Germinal center (tissue), 1 donor: ENCODE data around the gene MICA.
A peak's percentile ranks its signal among the peaks of the same experiment; 100 is the strongest.
"Not testable (repeated sequence)": the region's sequence is repeated elsewhere in the genome, so short reads cannot be mapped to it uniquely, and the experiment has no call there.

ENCODE experiments used
- DNase-seq: peaks from one replicate; pipeline ENCODE4 v3.0.0; 2012; ENCODE audit warnings: mixed read lengths, low spot score

The MICA gene

DNA sequence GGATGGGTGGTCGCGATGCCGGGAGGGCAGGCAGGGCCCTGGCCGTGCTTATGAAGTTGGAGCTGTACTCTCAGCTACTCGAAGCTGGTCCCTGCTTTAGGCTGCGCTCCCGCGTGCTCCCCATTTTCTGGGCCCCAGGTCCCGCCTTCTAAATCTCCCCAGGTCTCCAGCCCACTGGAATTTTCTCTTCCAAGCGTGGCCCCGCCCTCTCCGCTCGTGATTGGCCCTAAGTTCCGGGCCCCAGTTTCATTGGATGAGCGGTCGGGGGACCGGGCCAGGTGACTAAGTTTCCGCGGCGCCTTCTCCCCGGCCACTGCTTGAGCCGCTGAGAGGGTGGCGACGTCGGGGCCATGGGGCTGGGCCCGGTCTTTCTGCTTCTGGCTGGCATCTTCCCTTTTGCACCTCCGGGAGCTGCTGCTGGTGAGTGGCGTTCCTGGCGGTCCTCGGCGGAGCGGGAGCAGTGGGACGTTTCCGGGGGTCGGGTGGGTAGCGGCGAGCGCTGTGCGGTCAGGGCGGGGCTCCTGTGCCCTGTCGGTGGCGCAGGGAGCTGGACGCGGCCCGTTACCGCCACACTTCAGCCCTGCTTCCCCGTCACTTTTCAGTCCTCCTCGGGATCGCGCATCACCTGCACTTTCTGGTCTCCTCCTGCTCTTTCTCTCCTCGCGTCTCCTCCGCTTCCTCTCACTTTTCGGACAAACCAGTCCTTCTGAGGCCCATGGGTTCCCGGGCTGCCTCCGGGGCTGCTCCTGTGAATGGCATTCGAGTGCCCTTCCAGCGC lies at the start of gene MICA:
Gene MICA, plus strand, starts transcription at position 313 of the 778 bp plus-strand sequence. Its CDS starts 38 bp downstream, at position 351.
- peak; percentile 91 for DNase-seq

DNA sequence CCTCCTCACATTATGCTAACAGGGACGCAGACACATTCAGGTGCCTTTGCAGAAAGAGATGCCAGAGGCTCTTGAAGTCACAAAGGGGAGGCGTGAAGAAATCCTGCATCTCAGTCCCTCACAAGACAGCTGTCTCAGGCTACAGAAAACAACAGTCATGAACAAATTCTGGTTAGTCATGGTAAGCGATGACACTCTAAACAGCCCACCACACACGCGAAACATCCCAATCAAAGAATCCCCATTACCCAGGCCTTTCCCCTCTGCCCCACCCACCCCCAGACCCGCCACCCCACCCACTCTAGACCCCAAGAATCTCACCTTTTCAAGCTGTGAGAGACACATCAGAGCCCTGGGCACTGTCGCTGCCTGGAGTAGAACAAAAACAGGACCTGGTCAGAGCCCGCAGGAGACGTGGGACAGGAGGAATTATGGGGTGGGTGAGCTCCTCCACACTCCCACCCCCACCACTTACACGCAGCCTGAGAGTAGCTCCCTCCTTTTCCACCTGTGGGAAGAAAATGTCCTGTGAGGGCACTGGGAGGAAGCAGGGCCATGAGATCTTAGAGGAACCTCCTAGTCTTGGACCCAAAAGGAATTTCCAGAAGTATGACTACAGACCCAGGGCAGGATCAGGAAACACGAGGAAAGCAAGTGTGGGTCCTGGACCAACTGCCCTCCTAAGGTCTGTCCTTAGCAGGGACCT lies 49.1 kb upstream of the MICA start:
- DNase-seq = no peak

DNA sequence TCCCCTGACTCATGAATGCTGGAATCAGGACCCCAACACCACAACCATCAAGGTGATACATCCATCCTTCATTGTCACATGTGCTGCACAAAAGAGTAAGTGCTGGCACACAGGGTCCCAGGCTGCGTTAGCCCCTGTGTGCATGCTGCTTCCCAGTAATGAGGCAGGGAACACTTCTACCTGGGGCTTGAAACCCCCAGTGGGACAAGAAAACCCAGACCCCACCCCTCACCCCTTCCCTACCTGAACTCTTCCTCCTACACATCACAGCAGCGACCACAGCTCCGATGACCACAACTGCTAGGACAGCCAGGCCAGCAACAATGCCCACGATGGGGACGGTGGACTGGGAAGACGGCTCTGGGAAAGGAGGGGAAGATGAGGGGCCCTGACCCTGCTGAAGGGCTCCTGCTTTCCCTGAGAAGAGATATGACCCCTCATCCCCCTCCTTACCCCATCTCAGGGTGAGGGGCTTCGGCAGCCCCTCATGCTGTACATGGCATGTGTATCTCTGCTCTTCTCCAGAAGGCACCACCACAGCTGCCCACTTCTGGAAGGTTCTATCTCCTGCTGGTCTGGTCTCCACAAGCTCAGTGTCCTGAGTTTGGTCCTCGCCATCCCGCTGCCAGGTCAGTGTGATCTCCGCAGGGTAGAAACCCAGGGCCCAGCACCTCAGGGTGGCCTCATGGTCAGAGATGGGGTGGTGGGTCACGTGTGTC lies 48.4 kb upstream of the MICA start:
- no peak for DNase-seq

DNA sequence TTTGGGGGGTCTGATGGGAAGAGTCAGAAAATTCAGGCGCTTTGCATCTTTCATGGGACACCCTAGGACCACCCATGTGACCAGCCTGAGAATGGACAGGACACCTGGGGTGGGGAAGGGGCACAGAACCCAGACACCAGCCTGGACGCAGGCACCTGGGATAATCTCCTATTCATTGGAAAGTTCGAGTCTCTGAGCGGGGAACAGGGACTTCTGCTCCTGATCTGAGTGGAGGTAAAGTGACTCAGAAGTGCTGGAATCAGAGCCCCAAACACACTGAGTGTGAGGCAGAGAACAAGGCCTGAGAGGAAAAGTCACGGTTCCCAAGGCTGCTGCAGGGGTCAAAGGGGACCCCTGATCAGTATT lies 47.8 kb upstream of the MICA start:
- no peak for DNase-seq

DNA sequence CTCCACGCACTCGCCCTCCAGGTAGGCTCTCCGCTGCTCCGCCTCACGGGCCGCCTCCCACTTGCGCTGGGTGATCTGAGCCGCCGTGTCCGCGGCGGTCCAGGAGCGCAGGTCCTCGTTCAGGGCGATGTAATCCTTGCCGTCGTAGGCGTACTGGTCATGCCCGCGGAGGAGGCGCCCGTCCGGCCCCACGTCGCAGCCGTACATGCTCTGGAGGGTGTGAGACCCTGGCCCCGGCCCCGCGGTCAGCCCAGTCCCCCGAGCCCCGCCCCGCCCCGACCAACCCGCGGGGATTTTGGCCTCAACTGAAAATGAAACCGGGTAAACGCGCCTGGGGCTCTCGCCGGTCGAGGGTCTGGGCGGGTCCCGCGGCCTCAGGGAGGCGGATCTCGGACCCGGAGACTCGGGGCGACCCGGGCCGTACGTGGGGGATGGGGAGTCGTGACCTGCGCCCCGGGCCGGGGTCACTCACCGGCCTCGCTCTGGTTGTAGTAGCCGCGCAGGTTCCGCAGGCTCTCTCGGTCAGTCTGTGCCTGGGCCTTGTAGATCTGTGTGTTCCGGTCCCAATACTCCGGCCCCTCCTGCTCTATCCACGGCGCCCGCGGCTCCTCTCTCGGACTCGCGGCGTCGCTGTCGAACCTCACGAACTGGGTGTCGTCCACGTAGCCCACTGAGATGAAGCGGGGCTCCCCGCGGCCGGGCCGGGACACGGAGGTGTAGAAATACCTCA lies 47.0 kb upstream of the MICA start:
- DNase-seq = no peak

DNA sequence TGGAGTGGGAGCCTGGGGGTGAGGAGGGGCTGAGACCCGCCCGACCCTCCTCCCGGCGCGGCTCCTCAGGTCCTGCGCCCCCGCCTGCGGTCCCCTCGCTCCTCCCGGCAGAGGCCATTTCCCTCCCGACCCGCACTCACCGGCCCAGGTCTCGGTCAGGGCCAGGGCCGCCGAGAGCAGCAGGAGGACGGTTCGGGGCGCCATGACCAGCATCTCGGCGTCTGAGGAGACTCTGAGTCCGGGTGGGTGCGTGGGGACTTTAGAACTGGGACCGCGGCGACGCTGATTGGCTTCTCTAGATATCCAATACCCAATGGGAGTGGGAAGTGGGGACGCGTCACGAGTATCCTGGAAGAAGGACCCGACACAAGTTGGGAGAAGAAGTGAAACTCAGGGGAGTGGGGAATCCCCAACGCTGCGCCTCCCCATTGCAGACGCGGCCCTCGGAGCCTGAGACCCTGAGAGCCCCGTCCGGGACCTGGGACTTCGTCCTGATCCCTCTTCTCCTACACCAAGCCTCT lies 46.4 kb upstream of the MICA start, which contains the start of gene HLA-B:
Gene HLA-B, minus strand, starts transcription at position 234 of the 521 bp plus-strand sequence. Its CDS starts 21 bp downstream, at position 213.
- DNase-seq = peak; percentile 93

DNA sequence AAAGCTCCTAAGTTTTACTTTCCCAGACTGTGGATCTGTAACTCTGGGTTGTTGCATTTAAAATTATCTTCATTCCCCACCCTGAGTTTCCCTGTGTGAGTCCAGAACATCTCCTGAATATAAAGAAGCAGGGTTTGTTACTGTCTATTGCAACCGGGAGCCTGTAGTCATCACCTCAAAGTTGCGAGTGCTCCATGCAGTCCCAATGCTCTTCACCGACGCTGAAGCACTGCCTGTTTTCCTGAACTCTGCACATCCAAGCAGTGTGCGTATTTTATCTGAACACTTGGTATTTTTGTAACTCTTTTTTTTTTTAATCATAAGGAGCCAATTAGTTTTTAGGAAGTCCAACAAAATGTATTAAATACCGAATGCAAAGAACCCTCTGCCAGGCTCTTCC lies 45.5 kb upstream of the MICA start:
- no peak for DNase-seq

DNA sequence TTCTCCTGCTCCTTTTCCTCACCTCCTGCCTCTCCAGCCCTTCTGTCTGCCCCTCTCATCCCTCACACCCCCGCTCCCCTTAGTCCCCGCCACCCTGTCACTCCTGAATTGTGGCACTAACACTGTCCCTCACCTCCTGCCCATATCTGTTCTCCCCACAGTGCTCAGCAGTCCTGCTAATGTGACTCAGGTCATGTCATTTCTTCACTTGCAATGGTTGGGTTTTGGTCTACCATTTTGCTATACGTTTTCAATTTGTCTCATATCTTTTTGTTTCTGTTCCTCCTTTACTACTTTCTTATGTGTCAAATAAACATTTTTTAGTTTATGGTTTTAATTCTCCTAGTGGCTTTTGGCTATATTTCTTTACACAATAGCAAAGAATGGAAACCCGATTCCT lies 45.1 kb upstream of the MICA start:
- DNase-seq = no peak

DNA sequence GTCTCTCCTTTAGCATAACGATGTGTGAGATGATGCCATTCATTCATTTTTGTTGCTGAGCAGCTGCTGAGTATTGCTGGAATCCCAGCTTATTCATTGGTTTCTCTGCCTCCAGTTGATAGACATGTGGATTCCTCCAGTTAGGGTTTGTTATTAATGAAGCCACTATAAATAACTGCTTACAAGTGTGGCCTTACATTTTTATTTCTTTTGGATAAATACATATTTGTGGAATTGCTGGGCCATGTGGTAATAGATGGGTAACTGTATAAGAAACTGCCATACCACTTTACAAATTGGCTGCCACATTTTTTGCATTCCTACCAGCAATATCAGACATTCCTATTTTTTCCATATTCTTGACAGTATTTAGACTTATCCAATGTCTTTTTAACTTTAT lies 43.8 kb upstream of the MICA start:
- DNase-seq = no peak

DNA sequence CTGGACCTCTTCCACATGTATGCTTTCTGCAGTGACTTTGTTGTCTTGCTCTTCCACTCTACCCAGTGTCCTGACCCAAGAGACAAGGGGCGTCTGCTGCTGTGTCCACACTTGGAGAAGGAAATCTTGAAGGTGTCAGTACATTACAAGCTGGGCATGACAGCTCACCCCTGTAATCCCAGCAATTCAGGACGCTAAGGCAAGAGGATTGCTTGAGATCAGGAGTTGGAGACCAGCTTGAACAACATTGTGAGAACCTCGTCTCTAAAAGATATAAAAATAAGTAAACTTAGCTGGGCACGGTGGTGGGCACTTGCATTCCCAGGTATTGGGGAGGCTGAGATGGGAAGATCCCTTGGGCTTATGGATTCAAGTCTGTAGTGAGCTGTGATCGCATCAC lies 40.6 kb upstream of the MICA start:
- no peak for DNase-seq

DNA sequence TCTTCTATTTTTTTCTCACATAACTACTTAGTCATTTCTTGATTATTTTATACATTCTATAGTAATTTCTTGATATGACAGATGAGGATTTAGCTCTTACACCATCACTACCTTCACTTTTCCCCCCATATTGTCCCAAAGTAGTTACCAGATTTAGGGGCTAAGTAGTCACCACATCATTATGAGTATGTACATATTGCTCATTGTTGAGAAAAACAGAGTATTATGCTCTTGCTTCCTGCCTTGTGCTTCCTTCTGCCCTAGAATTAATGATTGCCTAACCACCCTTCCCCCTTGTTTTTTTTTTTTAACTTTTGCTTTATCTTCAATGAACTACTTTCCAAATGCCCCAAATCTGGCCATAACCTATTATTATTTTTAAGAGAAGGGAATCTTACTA lies 39.6 kb upstream of the MICA start:
- no peak for DNase-seq

DNA sequence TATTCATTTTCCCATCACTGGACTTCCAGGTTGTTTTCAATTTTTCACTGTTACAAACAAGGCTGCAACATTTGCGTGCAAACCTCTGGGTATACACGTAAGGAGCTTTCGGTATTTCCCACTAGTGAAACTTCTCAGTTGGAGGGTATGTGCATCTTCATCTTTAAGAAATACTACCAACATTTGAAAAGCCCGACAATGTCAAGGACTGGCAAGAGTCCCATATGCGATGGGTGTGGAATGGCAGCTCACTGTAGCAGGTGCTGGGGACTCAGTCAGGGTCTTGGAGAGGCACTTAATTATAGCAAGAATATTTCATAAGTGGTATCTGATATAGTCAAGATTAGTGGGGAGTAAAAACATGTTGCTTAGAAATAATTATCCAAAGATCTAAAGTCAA lies 37.5 kb upstream of the MICA start:
- no peak for DNase-seq

DNA sequence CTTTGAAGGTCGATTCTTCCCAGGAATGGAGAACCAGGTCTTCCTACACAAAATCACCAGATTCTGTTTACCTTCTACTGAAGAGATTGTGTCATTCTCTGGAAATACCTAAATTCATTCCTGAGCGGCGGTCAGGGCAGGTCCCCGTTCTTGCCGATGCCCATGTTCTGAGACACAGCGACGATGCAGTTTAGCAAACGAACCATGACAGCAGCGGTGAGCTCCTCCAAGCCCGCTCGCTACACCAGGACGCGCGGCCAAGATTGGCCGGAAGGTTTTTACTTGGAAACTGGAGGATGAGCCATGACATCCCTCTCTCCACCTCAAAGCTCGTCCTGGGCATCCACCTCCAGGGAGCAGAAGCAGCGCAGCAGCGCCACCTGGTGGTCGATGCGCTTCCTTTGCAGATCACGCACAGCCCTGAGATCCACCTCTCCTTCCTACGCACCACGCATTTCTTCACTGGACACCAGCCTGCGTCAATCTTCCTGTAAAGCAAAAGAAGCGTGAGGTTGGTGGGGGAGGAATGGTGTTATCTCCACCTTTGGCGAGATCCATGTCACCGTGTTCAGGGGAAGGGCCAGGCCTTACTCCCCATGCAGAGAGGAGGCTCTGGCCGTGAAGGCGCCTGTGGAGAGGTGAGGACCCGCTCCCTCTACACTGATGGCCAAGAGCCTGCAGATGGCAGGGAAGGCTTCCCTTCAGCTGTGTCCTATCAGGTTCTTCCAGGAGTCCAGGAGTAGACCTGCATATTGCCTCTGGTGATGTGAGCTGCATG lies 36.5 kb upstream of the MICA start:
- DNase-seq = peak; percentile 86

DNA sequence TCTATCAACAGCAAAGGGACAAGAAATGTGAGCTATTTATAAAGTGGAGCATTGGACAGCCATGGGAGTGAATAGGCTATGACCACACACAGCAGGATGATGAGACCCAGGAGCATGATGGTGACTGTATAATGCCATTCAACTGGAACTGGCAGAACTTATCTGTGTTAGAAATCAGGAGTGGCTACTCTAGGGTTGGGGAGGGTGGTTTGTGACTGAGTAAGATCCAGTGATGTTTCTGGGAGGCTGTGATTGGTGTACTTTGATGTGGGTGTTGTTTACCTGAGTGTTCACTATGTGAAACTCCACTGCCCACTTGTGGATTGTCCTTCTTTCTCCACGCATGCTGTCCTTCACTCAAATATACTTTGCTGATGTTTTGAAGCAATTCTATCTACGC lies 34.9 kb upstream of the MICA start:
- no peak for DNase-seq

DNA sequence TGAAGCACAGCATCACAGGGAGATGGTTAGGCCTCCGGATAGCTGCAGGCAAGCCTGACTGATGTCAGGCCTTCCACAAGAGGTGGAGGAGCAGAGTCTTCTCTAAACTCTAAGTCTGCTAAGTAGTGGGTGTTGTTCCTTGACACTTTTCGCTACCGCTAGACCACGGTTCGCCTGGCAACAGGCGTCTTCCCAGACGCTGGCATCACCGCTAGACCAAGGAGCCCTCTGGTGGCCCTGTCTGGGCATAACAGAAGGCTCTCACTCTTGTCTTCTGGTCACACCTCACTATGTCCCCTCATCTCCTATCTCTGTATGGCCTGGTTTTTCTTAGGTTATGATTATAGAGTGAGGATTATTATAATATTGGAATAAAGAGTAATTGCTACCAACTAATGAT lies 29.3 kb upstream of the MICA start:
- not testable (repeated sequence) for DNase-seq

DNA sequence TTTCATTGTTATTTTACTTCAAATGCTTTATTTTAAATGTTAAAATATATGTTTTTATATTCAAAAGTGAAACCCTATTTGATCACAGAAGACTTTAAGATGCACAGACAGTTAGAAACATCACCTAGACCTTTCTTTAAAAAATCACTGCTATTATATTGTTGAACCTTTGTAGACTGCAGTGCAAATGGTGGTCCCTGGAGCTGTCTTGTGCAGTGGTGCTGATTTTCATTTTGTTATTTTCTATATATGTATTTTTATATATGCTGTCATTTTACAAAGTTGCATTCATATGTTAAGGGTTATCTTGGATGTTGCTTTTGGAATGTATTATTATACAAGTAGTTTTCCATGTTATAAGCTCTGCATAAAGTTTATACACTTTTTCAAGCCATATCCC lies 27.7 kb upstream of the MICA start:
- DNase-seq = no peak

DNA sequence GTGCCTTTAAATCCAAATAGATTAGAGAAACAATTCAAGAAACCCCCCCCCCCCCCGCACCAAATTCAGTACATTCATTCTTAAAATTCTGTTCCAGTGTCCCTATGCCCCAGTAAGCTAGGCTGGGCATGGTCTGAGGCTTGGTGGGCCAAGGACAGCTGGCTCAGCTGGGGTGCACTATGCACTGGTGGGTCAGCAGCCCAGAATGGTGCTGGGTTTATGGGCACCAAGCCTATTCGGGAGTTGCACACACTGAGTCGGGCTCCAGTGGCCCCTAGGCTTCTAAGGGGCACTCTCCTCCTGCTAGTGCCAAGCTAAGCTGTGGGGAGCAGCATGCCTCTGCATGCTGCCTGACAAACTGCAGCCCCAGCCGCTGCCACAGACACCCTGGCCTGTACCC lies 26.4 kb upstream of the MICA start:
- DNase-seq = no peak

DNA sequence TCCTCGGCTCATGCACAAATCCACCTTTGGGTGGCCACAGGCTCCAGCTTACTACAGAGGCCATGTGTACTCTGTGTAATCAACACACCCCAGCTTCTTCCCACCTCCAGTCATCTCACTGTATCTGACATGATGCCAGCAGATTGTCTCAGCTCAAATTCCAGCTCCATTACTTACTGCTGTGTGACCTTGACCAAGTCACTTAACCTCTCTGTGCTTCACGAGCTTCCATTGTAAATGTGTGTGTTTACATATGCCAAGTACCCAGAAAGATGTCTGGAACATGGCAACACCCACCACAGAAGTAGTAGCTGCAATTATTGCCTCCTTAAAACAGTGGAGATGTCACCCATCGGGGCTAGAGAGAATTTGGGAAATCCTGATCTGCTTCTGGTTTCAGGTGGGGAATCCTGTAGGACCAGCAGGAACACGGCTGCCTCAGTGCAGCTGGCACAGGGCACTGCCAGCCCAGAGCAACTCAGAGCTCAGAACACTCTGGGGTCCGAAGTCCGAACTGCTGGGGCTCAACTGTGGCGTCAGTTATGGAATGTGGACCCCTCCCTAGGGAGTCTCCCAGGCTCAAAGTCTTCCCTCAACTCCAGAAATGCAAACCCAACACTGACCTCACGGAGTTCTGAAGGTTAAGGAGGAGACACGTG lies 25.2 kb upstream of the MICA start:
- DNase-seq = no peak

DNA sequence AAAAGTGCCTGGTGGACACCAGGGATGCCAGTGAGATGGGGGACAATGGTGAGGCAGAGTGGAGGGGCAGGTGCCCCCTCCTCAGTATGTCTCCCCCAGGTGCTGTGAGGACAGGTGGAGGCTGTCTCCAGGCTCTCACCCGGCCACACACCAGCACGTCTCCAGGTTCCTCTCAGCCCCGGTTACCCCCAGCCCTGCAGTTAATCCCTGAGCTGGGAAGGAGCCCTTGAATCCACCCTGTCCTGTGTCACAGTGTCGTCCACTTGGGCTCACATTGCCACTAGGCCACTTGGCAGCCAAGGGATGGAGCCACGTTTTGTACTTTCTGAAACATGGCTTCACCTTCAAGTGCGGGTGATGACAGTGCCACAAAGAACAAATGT lies 24.7 kb upstream of the MICA start:
- no peak for DNase-seq

DNA sequence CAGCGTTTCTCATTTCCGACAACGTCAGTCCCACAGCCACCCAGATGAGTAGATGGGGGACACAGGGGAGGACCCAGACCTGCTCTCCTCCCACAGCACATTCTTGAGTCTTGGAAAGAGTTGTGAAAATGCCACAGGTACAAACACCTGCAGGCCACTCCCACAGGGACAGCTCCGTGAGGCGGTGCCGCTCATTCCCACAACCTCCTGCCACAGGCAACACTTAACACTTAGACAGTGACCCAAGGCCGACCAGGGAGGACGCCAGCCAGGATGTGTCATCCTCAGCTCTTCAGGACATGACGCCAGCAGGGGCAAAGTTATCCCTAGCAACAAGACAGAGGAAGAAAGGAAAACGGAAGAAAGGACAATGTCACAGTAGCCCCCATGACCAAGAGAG lies 23.5 kb upstream of the MICA start:
- no peak for DNase-seq

DNA sequence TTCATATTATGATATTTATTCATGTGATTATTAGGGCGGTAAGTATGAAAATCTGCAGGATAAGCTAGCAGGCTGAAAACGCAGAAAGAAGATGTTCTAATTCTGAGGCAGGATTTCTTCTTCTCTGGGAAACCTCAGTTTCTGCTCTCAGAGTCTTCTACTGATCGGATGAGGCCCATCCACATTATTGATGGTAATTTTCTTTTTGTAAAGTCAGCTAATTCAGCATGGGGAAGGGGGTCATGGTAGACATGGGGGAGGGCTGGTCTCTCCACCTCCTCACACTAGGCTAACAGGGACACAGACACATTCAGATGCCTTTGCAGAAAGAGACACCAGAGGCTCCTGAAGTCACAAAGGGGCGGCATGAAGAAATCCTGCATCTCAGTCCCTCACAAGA lies 21.7 kb upstream of the MICA start:
- no peak for DNase-seq
